Renal cortical epithelial cell (primary cell): ENCODE data around the gene TMEM131L. TPM values are rescaled to one million over a fixed set of nuclear protein-coding genes. Genes with fewer than 3 reads are reported as not detected.
"Not testable (repeated sequence)": the region's sequence is repeated elsewhere in the genome, so short reads cannot be mapped to it uniquely, and the experiment has no call there.

ENCODE experiments used
- DNase-seq: peaks from one replicate; pipeline ENCODE4 v3.0.0-alpha.2; 2011; ENCODE audit warnings: low read depth
- total RNA-seq: library from RNA; depleted of rRNA; stranded (reverse); fragments of >200 nt; gene quantifications from 2 replicates; pipeline ENCODE4 v1.2.3, GENCODE V29; 2014

TMEM131L gene, protein sequence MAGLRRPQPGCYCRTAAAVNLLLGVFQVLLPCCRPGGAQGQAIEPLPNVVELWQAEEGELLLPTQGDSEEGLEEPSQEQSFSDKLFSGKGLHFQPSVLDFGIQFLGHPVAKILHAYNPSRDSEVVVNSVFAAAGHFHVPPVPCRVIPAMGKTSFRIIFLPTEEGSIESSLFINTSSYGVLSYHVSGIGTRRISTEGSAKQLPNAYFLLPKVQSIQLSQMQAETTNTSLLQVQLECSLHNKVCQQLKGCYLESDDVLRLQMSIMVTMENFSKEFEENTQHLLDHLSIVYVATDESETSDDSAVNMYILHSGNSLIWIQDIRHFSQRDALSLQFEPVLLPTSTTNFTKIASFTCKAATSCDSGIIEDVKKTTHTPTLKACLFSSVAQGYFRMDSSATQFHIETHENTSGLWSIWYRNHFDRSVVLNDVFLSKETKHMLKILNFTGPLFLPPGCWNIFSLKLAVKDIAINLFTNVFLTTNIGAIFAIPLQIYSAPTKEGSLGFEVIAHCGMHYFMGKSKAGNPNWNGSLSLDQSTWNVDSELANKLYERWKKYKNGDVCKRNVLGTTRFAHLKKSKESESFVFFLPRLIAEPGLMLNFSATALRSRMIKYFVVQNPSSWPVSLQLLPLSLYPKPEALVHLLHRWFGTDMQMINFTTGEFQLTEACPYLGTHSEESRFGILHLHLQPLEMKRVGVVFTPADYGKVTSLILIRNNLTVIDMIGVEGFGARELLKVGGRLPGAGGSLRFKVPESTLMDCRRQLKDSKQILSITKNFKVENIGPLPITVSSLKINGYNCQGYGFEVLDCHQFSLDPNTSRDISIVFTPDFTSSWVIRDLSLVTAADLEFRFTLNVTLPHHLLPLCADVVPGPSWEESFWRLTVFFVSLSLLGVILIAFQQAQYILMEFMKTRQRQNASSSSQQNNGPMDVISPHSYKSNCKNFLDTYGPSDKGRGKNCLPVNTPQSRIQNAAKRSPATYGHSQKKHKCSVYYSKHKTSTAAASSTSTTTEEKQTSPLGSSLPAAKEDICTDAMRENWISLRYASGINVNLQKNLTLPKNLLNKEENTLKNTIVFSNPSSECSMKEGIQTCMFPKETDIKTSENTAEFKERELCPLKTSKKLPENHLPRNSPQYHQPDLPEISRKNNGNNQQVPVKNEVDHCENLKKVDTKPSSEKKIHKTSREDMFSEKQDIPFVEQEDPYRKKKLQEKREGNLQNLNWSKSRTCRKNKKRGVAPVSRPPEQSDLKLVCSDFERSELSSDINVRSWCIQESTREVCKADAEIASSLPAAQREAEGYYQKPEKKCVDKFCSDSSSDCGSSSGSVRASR (N-terminal part only)
- 4.7 and 7.8 TPM in 2 replicates for total RNA-seq

DNA sequence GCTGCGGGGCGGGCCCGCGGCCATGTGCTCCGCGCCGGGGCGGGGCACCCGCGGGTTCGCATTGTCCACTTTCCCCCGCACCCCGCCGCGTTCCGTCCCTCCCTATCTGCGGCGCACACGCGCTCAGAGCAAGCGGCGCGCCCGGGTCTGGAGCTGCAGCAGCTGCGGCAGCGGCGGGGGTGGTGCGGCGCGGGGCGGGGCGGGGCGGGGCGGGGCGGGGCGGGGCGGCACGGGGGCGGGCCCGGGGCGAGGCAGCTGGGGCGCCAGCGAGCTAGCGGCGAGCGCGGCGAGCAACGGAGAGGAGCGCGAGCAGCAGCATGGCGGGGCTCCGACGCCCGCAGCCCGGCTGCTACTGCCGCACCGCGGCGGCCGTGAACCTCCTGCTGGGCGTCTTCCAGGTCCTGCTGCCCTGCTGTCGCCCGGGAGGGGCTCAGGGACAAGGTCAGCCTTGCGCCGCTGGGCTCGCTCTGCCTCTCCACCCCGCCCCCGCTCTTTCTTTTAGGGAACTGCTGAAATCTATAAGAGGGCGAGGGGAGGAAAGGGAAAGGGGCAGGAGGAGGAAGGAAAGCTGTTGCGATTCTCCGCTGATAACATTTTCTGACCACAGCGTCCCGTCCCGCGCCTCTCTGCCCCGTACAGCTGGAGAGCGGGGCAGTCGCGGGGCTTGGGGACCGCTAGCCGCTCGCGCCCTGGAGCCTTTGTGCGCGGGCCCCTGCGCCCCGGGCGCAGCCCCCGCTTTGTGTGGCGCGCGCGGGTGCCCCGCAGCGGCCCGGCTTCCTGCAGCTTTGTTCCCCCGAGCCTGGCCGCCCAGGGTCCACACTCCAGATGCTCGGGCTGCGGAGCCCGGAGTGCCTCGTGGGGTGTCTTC lies at the start of gene TMEM131L:
TSS of gene TMEM131L (plus strand) at position 280 of the 868 bp plus-strand sequence. CDS start at position 318, 38 bp downstream.
- no peak for DNase-seq

DNA sequence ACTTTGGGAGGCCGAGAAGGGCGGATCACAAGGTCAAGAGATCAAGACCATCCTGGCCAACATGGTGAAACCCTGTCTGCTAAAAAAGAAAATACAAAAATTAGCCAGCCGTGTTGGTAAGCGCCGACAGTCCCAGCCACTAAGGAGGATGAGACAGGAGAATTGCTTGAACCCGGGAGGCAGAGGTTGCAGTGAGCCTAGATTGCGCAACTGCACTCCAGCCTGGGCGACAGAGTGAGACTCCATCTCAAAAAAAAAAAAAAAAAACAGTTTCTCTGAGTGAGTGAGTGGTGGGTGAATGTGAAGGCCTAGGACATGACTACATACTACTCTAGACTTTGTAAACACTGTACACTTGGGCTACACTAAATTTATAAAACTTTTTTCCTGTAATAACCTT lies 49.7 kb upstream of the TMEM131L start:
- DNase-seq, result not testable (repeated sequence)

DNA sequence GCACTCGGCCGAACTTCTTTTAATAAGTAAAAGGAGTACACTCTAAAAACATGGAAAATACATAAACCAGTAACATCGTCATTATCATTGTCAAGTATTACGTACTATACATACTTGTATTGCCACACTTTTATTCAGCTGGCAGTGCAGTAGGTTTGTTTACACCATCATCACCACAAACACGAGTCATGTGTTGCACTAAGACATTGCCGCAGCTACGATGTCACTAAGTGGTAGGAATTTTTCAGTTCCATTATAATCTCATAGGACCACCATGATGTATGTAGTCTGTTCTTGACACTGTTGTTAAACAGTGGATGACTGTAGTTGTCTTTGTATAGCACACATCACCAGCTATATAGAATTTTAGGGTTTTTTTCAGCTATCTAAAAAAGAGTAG lies 48.0 kb upstream of the TMEM131L start:
- DNase-seq, result no peak

DNA sequence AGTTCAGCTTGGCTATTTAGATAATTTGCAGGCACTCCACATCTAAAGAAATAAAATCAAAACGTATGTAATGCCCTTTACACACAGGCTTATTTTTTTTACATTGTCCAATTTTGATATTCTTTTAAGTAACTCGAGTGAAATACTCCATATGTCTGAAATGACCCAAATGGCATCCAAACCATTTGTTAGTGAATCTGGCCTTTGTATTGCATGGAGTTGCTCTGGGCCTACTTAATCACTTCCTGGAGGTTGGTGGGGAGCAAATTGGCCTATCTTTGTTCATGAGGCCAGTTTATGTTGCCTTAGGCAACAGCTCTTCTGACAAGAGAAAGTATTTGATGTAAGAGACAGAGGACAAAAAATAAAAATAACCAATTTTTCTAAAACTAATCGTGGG lies 47.6 kb upstream of the TMEM131L start:
- DNase-seq, result no peak

DNA sequence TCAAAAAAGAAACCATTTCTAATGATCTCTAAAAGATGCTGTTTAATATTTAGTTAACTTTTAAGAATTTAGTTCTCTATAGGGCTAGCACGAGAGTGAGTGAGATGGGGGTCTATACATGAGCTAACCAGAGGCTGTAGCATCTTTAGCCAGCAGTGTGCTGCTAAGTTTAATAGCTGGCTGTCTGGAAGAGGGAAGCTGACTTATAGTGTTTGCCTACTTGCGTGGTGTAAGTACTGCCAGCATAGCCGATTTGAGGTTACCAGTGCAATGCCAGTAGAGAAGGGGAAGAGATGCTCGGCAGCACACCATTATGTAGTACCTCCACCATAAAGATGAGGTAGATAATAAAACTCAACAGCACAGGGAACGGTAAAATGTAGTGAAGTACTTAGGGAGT lies 47.1 kb upstream of the TMEM131L start:
- no peak for DNase-seq

DNA sequence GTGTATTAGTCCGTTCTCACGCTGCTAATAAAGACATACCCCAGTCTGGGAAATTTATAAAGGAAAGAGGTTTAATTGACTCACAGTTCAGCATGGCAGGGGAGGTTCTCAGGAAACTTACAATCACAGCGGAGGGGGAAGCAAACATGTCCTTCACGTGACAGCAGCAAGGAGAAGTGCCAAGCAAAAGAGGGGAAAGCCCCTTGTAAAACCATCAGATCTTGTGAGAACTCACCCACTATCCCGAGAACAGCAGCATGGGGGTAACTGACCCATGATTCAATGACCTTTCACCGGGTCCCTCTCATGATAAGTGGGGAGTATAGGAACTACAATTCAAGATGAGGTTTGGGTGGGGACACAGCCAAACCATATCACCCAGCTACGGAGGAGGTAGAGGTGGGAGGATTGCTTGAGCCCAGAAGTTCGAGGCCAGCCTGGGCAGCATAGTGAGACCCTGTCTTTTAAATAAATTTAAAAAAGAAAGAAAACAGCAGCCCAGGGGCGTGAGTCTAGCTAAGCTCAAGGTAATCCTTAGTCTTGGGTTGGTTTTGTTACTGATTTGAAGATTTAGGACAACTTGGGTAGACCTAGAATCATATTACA lies 46.4 kb upstream of the TMEM131L start:
- DNase-seq, result no peak

DNA sequence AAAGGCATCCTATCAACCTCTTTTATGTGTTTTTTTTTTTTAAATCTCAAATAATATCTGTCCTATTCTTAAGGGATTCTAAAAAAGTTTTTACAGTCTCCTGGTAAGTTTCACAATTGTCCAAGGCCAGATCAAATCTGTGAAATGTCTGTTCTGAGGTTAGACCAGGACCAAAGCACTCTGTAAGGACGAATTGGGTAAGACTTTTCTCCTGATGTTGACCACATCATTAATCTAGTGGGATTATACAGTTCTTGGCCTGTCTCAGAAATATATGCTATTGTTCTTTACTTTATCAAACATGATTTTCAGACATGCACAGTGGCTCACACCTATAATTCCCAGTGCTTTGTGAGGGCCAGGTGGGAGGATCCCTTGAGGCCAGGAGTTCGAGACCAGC lies 45.8 kb upstream of the TMEM131L start:
- no peak for DNase-seq

DNA sequence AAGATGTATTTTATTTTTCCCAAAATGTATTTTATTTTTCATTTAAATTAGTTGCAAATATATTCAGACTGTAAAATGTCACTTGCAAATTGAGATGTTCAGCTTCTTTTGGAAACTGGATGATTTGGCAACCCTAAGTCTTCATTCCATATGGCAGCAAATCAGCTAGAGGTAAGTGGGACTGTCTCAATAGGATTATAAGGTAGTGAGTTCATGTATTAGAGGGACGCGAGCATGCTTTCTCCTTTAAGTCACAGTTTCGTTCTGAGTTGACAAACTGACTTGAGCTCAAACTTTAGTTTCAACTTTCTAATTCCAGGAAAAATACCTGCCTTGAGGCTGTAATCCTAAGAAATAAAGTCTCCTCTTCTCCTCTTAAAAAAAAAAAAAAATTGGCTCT lies 44.2 kb upstream of the TMEM131L start:
- DNase-seq, result no peak

DNA sequence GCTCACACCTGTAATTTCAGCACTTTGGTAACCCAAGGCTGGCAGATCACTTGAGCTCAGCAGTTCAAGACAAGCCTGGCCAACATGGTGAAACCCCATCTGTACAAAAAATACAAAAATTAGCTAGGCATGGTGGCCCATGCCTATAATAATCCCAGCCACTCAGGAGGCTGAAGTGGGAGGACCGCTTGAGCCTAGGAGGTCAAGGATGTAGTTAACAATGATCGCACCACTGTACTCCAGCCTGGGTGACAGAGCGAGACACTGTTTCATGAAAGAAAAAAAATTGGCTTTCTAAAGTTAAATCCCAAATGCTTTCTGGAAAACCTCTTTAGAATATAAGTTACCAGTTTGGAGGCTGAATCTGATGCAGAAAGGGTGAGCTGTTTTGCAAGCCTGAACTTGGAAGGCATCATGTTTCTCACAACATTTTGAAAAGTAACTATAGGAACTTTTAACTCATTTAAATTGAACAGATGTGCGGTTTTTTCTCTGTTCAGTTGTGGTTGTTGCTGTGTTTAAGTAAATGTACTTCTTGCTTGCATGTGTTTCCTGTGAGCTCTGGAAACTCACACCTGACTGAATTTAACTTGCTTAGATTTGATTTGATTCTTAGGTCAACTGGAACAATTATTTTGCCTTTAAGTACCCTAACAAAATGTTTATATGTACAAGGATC lies 39.8 kb upstream of the TMEM131L start:
- no peak for DNase-seq

DNA sequence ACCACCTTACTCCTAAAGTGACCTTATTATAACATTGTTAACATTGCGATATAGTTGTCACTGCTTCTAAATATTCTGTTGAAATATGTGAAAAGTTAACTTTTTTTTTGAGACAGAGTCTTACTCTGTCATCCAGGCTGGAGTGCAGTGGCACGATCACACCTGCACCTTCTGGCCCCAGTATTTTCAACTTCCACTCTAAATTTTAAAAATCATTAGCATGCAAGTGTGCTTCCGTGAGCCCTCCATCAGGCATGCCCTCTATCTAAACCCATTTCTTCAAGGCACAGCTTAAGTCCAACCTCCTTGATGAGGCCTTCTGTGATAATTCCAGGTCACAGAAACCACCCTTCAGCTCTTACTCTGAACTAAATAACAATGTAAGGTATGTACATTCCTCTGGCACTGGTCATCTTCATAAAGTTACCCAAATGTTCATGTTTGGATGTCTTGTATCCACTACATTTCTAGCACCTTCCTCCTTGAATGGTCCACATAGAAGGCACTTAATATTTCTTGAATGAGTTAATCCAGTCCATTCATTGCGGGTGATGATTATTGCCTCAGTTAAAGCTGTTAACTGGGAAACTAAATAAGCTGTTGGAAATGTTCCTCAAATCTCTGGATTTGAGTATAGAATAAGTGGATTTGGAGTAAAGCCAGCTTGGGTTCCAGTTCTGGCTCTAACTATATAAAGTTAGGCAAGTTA lies 38.6 kb upstream of the TMEM131L start:
- DNase-seq, result peak; percentile 29

DNA sequence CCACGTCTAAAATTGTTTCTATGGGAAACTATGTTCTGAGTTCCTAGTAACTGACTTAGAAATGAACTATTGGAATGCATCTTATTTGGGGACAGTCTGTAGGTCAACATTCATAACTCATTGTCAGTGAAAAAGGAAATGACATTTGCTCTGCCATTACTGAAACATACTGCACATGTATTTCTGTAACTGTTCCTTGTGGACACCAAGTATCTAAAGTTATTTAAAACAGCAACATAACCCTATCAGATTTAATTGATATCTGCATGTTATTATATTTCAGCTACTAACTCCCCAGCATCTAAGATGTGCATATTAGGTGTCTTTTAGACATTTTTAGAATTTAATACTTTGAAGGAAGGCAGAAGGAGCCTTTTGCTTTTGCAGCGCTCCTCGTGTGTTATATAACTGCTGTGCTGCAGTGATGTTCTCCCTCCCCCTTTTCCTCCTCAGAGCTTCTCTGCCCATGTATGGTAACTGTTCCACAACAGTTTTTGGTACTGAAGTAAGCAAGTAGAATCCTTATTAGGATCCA lies 37.2 kb upstream of the TMEM131L start:
- no peak for DNase-seq

DNA sequence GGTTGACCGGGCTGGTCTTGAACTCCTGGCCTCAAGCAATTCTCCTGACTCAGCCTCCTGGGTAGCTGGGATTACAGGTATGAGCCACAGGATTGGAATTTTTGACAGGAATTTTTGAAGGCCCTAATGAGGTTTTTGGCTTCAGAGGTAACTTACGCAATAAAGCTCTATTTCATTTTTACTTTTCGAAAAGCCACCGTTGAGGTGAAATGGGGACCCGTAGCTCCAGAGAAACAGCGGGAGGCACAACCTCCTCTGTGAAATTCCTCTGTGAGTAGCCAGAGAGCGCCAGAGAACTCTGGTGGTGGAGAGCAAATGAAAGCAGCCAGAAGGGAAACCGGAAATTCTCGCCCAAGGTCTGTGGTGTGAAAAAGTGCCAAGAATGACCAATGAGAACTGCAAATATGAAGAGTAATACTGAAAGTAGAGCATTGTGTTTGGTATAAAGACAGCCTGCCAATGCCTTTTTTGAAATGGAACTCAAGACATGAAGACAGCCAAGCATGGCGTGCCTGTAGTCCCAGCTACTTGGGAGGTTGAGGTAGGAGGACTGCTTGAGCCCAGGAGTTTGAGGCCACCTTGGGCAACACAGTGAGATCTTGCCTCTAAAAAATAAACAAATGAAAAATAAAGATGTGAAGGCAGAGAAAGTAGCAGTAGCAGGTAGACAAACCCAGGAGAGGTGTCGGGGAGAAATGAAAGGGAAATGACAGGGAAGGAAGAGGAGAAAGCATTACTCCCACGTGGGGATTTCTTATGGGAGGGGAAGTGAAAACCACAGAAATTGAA lies 33.0 kb upstream of the TMEM131L start:
- DNase-seq, result peak; percentile 44

DNA sequence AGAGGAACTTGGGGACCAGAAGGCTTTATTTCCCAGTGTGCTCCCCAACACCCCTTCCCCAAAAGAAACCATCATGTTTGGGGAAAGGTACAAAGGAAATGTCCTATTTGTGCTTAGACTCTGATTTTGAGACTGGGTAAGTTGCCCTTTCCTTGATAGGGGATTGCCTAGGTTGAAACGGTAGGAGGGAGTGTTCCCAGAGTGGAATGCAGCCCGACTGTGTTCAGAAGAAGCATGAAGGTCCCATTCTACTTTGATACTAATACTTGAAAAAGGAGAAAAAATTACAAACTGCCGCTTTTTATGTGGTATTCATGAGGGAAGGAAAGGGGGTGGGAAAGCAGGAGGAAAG lies 32.4 kb upstream of the TMEM131L start:
- DNase-seq, result no peak

DNA sequence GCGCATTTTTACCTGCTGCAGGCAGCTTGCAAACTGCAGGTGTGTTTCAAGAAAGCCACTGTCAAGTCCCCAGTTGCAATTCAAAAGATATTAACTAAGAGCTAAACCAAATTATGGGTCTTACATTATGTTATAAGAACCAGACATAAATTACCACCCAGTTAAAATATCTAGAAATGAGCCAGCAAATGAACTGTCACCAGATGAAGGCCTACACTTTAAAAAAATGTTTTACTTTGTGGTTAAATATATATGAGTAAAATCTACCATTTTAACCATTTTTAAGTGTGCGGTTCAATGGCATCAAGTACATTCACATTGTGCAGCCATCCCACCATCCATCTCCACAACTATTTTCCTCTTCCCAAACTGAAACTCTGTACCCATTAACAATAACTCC lies 32.0 kb upstream of the TMEM131L start:
- DNase-seq, result no peak

DNA sequence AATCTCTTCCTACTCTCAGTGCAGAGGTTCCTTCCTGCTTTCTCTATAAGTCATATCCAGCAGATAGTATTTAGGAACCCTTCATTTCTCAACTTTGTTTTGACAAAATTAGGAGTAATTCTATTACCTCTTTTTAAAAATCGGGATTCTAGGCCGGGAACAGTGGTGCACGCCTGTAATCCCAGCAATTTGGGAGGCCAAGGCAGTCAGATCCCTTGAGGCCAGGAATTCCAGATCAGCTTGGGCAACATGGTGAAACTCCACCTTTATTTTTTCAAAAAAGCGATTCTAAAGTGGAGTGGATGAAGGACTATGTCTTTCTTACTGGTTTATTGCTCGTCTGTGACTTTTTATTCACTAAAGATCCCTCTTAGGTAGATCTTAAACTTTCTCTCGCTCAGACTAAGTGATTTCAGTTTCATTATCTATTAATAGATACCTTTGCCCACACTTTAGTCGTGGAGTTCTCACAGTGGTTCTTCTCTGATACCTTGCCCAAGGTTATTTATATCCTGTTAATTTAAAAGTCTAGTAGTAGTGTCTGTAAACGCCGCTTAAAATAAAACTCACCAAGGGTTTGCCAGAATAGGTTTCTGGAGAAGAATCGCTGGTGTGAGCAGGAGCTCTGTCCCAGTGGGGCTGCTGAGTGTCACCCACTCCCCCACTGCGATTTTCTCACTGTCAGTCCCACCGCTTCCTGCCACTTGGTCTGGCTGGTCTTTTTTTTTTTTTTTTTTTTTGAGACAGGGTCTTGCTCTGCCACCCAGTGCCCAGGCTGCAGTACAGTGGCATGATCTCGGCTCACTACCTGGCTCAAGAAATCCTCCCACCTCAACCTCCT lies 27.0 kb upstream of the TMEM131L start:
- no peak for DNase-seq

DNA sequence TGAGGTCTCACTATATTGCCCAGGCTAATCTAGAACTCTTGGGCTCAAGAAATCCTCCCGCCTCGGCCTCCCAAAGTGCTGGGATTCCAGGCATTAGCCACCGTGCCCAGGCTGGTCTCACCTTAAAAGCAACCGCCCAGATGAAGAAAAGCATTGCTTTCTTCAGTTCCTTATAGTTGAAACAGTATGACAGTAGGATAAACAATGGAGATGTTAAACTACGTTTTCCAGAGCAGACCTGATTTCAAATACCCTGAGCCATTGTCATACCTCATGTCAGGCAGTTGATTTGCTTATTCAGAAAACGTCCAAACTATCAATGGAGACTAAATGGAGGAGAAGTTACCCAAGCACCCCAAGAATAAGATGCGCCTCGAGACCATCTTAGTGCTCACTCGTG lies 26.3 kb upstream of the TMEM131L start:
- no peak for DNase-seq

DNA sequence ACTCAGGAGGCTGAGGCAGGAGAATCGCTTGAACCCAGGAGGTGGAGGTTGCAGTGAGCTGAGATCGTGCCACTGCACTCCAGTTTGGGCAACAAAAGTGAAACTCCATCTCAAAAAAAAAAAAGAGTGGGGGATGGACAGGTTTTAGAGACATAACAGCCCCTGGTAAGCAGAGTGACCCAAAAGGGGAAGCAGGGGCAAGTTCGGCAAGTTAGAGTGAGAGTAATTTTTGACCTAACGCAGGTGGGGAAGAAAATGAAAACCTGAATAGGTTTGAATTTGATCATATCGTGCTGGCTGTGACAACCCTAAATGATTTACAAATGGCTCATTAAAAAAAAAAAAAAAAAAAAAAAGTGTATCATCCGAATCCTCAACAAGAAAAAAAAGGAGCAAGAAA lies 25.7 kb upstream of the TMEM131L start:
- no peak for DNase-seq
